ENCODE data around the gene SGCG.

DNA sequence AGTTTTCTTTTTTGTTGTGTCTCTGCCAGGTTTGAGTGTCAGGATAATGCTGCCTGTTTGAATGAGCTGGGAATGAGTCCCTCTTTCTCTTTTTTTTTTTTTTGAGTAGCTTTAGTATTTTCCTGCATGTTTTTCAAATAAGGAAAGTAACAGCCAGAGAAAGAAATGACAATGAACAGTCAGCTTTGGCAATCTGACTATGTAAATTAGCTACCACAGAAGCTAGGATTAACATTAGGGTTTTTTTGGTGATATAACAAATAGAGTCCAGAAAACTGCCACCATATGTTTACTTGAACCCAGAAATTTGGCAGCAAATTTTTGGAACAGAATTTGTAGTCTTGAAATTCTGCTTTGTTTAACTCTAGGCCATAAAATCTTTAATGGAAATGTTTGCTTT lies 50.5 kb downstream of the SGCG start:
- TF ChIP-seq, protein P1, sequence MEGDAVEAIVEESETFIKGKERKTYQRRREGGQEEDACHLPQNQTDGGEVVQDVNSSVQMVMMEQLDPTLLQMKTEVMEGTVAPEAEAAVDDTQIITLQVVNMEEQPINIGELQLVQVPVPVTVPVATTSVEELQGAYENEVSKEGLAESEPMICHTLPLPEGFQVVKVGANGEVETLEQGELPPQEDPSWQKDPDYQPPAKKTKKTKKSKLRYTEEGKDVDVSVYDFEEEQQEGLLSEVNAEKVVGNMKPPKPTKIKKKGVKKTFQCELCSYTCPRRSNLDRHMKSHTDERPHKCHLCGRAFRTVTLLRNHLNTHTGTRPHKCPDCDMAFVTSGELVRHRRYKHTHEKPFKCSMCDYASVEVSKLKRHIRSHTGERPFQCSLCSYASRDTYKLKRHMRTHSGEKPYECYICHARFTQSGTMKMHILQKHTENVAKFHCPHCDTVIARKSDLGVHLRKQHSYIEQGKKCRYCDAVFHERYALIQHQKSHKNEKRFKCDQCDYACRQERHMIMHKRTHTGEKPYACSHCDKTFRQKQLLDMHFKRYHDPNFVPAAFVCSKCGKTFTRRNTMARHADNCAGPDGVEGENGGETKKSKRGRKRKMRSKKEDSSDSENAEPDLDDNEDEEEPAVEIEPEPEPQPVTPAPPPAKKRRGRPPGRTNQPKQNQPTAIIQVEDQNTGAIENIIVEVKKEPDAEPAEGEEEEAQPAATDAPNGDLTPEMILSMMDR (conservative IDR thresholded peaks at IDR 0.05; ENCODE audit: low read depth, low read length): no peak
- TF ChIP-seq POLR2A (IDR thresholded peaks at IDR 0.05; ENCODE audit: low read depth, low read length) (no peak), CEBPB (IDR thresholded peaks at IDR 0.05; ENCODE audit: low read depth, low read length) (no peak), MXI1 (IDR thresholded peaks at IDR 0.05; ENCODE audit: borderline replicate concordance, low read depth, low read length) (no peak), MAFK (IDR thresholded peaks at IDR 0.05; ENCODE audit: low read depth, low read length) (no peak), SMC3 (IDR thresholded peaks at IDR 0.05; ENCODE audit: low read depth, low read length) (no peak), CHD1 (IDR thresholded peaks at IDR 0.05; ENCODE audit: low read depth, low read length) (no peak), BHLHE40 (IDR thresholded peaks at IDR 0.05; ENCODE audit: low read depth, low read length) (no peak), RAD21 (IDR thresholded peaks at IDR 0.05; ENCODE audit: low read length) (no peak), RCOR1 (IDR thresholded peaks at IDR 0.05; ENCODE audit: insufficient replicate concordance, low read length) (no peak)
- TF ChIP-seq, protein P2, sequence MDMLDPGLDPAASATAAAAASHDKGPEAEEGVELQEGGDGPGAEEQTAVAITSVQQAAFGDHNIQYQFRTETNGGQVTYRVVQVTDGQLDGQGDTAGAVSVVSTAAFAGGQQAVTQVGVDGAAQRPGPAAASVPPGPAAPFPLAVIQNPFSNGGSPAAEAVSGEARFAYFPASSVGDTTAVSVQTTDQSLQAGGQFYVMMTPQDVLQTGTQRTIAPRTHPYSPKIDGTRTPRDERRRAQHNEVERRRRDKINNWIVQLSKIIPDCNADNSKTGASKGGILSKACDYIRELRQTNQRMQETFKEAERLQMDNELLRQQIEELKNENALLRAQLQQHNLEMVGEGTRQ (IDR thresholded peaks at IDR 0.05; ENCODE audit: low read depth, low read length): no peak
- TF ChIP-seq, protein P3, sequence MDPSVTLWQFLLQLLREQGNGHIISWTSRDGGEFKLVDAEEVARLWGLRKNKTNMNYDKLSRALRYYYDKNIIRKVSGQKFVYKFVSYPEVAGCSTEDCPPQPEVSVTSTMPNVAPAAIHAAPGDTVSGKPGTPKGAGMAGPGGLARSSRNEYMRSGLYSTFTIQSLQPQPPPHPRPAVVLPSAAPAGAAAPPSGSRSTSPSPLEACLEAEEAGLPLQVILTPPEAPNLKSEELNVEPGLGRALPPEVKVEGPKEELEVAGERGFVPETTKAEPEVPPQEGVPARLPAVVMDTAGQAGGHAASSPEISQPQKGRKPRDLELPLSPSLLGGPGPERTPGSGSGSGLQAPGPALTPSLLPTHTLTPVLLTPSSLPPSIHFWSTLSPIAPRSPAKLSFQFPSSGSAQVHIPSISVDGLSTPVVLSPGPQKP (IDR thresholded peaks at IDR 0.05; ENCODE audit: borderline replicate concordance, low read depth, low read length): no peak
